GM12878 (cell line): ENCODE measurements around the gene TAF11. TPM values are rescaled to one million over a fixed set of nuclear protein-coding genes. Genes with fewer than 3 reads are reported as not detected.

Experiments
- FOS ChIP-seq: IDR thresholded peaks from 3 replicates; pipeline ENCODE4 v1.6.1; 2011; ENCODE audit warnings: borderline replicate concordance; ENCODE audit not compliant: insufficient read length; ENCODE audit errors: extremely low read depth
- NFXL1 ChIP-seq: fragments of 450-650 bp; IDR thresholded peaks from 2 replicates; pipeline ENCODE4 v1.6.1; 2017; ENCODE audit warnings: antibody characterized with exemption, mild to moderate bottlenecking, borderline replicate concordance
- POLR2AphosphoS2 ChIP-seq: IDR thresholded peaks from 2 replicates; pipeline ENCODE4 v1.6.1; 2011; ENCODE audit warnings: low read depth, mild to moderate bottlenecking, low read length, improper control_type of control experiment, moderate library complexity
- TBL1XR1 ChIP-seq: IDR thresholded peaks from 2 replicates; pipeline ENCODE4 v1.6.1; 2012; ENCODE audit warnings: low read depth, low read length, improper control_type of control experiment
- polyA plus RNA-seq, 11 experiments: library from polyadenylated mRNA; depleted of rRNA in 4 of 11; unstranded in 6 of 11; stranded (reverse) in 5 of 11; fragments of >200 nt; fragmentation: Nextera tagmentation in 4 of 11; fragmentation: Illumina TruSeq in 1 of 11; extraction: Ambion mirVana in 4 of 11; extraction: Trizol in 1 of 11; gene quantifications; 1 replicate in 1 of 11; 2 replicates in 10 of 11; pipeline versions ENCODE4 v1.2.1 to v1.2.3, GENCODE V29; 2011 to 2016; ENCODE audit warnings: inconsistent platforms in 2 of 11, missing spikeins in 2 of 11, low read depth in 1 of 11
- total RNA-seq, 4 experiments: library from RNA; depleted of rRNA in 3 of 4; stranded (reverse); fragments of >200 nt in 3 of 4; fragmentation: Illumina TruSeq in 1 of 4; extraction: Trizol in 1 of 4; gene quantifications; 2 replicates each; pipeline versions ENCODE4 v1.2.1 to v1.2.3, GENCODE V29; 2013 to 2021
- TF ChIP-seq, protein P1 (sequence below): fragments of 450-650 bp; IDR thresholded peaks from 2 replicates; pipeline ENCODE4 v1.6.1; 2017; ENCODE audit warnings: mild to moderate bottlenecking
- TF ChIP-seq, protein P2 (sequence below): fragments of 450-650 bp; IDR thresholded peaks from 2 replicates; pipeline ENCODE4 v1.6.1; 2018; ENCODE audit warnings: mild to moderate bottlenecking, low read depth, moderate library complexity; ENCODE audit not compliant: partially characterized antibody
- TF ChIP-seq, protein P3 (sequence below): fragments of 450-650 bp; formaldehyde crosslinking; IDR thresholded peaks from 2 replicates; pipeline ENCODE4 v1.4.0; 2020; ENCODE audit warnings: mild to moderate bottlenecking, moderate library complexity
- TF ChIP-seq, protein P4 (sequence below): fragments of 450-650 bp; IDR thresholded peaks from 2 replicates; pipeline ENCODE4 v1.6.1; 2016; ENCODE audit warnings: mild to moderate bottlenecking

Gene TAF11
- total and polyA plus RNA-seq, 10 of the 15 experiments (the other 5 are each of a cell fraction or from before 2014, with no cell fraction given), result 24.6 to 59.2 (median 32.0) TPM

DNA sequence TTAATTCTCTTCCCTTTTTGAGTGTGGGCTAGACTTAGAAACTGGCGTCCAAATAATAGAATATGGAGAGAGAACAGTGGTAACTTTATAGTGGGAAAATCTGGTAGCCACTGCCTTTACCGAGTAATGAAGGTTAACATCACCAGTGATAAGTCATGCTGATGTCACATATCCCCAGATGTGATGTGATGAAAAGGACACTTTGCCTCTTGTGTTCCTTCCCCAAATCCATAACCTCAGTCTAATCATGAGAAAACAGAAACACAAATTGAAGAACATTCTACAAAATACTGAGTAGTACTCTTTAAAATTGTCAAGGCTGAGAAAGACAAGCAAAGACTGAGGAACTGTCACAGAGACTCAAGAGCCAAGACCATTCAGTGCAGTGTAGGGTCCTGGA lies 19.0 kb upstream of the TAF11 start (continued):
- TF ChIP-seq, protein P1, sequence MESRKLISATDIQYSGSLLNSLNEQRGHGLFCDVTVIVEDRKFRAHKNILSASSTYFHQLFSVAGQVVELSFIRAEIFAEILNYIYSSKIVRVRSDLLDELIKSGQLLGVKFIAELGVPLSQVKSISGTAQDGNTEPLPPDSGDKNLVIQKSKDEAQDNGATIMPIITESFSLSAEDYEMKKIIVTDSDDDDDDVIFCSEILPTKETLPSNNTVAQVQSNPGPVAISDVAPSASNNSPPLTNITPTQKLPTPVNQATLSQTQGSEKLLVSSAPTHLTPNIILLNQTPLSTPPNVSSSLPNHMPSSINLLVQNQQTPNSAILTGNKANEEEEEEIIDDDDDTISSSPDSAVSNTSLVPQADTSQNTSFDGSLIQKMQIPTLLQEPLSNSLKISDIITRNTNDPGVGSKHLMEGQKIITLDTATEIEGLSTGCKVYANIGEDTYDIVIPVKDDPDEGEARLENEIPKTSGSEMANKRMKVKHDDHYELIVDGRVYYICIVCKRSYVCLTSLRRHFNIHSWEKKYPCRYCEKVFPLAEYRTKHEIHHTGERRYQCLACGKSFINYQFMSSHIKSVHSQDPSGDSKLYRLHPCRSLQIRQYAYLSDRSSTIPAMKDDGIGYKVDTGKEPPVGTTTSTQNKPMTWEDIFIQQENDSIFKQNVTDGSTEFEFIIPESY, result no peak
- TF ChIP-seq, protein P2, sequence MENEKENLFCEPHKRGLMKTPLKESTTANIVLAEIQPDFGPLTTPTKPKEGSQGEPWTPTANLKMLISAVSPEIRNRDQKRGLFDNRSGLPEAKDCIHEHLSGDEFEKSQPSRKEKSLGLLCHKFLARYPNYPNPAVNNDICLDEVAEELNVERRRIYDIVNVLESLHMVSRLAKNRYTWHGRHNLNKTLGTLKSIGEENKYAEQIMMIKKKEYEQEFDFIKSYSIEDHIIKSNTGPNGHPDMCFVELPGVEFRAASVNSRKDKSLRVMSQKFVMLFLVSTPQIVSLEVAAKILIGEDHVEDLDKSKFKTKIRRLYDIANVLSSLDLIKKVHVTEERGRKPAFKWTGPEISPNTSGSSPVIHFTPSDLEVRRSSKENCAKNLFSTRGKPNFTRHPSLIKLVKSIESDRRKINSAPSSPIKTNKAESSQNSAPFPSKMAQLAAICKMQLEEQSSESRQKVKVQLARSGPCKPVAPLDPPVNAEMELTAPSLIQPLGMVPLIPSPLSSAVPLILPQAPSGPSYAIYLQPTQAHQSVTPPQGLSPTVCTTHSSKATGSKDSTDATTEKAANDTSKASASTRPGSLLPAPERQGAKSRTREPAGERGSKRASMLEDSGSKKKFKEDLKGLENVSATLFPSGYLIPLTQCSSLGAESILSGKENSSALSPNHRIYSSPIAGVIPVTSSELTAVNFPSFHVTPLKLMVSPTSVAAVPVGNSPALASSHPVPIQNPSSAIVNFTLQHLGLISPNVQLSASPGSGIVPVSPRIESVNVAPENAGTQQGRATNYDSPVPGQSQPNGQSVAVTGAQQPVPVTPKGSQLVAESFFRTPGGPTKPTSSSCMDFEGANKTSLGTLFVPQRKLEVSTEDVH, result no peak
- TF ChIP-seq, protein P3, sequence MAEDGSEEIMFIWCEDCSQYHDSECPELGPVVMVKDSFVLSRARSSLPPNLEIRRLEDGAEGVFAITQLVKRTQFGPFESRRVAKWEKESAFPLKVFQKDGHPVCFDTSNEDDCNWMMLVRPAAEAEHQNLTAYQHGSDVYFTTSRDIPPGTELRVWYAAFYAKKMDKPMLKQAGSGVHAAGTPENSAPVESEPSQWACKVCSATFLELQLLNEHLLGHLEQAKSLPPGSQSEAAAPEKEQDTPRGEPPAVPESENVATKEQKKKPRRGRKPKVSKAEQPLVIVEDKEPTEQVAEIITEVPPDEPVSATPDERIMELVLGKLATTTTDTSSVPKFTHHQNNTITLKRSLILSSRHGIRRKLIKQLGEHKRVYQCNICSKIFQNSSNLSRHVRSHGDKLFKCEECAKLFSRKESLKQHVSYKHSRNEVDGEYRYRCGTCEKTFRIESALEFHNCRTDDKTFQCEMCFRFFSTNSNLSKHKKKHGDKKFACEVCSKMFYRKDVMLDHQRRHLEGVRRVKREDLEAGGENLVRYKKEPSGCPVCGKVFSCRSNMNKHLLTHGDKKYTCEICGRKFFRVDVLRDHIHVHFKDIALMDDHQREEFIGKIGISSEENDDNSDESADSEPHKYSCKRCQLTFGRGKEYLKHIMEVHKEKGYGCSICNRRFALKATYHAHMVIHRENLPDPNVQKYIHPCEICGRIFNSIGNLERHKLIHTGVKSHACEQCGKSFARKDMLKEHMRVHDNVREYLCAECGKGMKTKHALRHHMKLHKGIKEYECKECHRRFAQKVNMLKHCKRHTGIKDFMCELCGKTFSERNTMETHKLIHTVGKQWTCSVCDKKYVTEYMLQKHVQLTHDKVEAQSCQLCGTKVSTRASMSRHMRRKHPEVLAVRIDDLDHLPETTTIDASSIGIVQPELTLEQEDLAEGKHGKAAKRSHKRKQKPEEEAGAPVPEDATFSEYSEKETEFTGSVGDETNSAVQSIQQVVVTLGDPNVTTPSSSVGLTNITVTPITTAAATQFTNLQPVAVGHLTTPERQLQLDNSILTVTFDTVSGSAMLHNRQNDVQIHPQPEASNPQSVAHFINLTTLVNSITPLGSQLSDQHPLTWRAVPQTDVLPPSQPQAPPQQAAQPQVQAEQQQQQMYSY (CRISPR knock-in tag), result no peak
- TF ChIP-seq POLR2AphosphoS2 (no peak), NFXL1 (no peak), FOS (no peak), TBL1XR1 (no peak)
- TF ChIP-seq, protein P4, sequence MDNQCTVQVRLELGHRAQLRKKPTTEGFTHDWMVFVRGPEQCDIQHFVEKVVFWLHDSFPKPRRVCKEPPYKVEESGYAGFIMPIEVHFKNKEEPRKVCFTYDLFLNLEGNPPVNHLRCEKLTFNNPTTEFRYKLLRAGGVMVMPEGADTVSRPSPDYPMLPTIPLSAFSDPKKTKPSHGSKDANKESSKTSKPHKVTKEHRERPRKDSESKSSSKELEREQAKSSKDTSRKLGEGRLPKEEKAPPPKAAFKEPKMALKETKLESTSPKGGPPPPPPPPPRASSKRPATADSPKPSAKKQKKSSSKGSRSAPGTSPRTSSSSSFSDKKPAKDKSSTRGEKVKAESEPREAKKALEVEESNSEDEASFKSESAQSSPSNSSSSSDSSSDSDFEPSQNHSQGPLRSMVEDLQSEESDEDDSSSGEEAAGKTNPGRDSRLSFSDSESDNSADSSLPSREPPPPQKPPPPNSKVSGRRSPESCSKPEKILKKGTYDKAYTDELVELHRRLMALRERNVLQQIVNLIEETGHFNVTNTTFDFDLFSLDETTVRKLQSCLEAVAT, result no peak
